HFF-Myc (cell line): ENCODE measurements around the gene DAG1.

ENCODE experiments used
- DNase-seq: peaks from one replicate; pipeline ENCODE4 v3.0.0-alpha.2; 2011; ENCODE audit warnings: low read depth; ENCODE audit errors: extremely low read depth
- H3K4me3 ChIP-seq: replicated peaks from 2 replicates; pipeline ENCODE4 v1.5.1; 2011; ENCODE audit warnings: low read depth, mild to moderate bottlenecking, control low read depth, low read length
- CTCF ChIP-seq: IDR thresholded peaks from 2 replicates; pipeline ENCODE4 v1.5.1; 2012; ENCODE audit warnings: mild to moderate bottlenecking, low read depth, low read length, control low read depth; ENCODE audit errors: missing control alignments

The DAG1 gene

GRCh38 chr3:49533031-49533430 lies 63.0 kb downstream of the DAG1 start:
- H3K4me3 ChIP-seq = no peak overlapping the region
- TF ChIP-seq CTCF = no peak
- DNase-seq = no peak

GRCh38 chr3:49533786-49534519 lies 63.9 kb downstream of the DAG1 start:
- no peak for DNase-seq
- no peak for TF ChIP-seq CTCF

GRCh38 chr3:49534581-49535441 lies 64.7 kb downstream of the DAG1 start:
- H3K4me3 ChIP-seq = no peak overlapping the region
- TF ChIP-seq CTCF = no peak
- DNase-seq = no peak

More at GRCh38 chr3:49533786-49534519, 63.9 kb downstream of the DAG1 start:
- H3K4me3 ChIP-seq = no peak overlapping the region

- no peak overlapping the region for H3K4me3 ChIP-seq
- no peak for TF ChIP-seq CTCF
- DNase-seq = no peak
These were observed 66.2 kb downstream of the DAG1 start for GRCh38 chr3:49535971-49536874.

- H3K4me3 ChIP-seq = no peak overlapping the region
- no peak for TF ChIP-seq CTCF
- no peak for DNase-seq
These were observed 66.9 kb downstream of the DAG1 start for GRCh38 chr3:49536875-49537533.
